HG03469 (cell line): ENCODE data around the gene SLC2A10.

ENCODE experiments used
- ATAC-seq: cut with Tn5 transposase; IDR thresholded peaks from one replicate; pipeline ENCODE4 v1.9.1; 2021; ENCODE audit warnings: mild to moderate bottlenecking, moderate library complexity, moderate number of reproducible peaks; ENCODE audit not compliant: unreplicated experiment

The SLC2A10 gene

DNA sequence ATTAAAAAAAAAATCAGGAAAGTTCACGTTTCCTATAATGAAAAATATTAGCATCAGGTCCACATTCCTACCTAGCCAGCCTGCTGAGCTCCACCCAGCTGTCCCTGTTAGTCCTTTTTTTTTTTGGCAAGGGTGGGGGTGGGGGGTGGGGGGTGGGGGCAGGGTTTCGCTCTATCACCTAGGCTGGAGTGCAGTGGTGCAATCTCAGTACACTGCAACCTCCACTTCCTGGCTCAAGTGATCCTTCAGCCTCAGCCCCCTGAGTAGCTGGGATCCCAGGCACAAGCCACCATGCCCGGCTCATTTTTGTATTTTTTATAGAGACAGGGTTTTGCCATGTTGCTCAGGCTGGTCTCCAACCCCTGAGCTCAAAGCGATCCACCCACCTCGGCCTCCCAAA, 7.5 kb upstream of the SLC2A10 start:
- ATAC-seq: no peak

DNA sequence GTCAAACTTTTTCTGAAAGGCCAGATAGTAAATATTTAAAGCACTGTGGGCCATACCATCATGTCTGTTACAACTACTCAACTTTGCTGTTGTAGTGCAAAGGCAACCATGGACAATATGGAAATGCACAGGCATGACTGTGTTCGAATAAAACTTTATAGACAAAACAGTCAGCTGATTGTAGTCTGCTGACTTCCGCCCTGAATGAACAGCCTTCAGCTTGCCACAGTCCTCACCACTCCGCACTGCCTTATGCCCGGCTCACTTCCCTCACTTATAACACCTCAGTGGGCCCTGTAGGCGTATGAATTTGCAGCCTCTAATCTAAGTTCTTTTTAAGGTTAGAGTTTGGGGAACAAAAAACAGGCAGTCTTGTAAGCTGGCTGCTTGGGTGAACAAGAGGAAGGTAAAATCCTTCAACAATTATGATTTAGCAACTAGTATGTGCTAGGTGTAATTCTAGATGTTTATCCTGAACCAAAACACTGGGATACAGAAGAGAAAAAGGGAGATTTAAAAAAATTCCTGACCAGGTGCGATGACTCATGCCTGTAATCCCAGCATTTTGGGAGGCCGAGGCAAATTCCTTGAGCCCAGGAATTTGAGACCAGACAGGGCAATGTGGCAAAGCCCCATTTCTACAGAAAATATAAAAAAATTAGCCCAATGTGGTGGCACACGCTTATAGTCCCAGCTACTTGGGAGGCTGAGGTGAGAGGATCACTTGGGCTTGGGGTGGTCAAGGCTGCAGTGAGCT, 6.8 kb upstream of the SLC2A10 start:
- ATAC-seq: no peak

DNA sequence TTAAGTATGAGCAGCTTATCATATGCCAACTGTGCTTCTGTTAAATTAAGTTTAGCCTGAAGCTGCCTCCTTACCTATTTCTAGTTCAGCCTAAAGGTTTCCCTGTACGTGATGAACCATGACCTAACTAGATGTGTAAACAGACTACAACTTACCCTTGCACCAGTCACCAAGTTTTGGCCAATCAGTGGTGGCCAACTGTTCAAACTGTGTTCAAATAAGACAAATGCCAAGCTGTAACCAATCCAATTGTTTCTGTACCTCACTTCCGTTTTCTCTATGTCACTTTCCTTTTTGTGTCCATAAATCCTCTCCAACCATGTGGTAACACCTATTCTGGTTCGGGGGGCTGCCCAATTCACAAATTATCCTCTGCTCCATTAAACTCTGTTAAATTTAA, 6.0 kb upstream of the SLC2A10 start:
- ATAC-seq: no peak

DNA sequence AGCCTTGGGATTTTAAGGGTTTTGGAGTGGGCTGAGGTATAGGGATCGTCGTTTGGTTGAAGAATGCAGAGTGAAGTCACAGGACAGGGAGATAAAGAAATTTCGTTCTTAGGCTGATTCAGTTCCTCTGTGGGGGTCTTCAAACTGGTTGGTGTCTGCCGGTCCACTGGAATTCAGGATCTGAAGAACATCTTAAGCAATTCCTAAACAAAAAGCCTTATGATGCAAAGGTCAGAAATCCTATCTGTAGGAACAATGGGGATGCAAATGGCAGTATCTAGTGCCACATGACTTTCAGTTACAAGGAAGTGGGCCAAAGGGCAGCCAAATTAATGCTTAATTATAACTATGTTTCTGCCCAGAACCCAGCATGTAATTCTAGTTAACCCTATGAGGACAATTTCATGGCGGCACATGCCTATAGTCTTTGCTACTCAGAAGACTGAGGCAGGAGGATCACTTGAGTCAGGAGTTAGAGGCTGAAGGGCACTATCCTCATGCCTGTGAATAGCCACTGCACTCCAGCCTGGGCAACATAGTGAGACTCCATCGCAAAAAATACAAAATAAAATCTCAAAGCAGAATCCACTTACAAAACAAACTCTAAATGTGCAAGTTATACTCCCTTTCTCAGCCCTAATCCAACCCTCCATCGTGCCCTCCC, 4.6 kb upstream of the SLC2A10 start:
- ATAC-seq: no peak

DNA sequence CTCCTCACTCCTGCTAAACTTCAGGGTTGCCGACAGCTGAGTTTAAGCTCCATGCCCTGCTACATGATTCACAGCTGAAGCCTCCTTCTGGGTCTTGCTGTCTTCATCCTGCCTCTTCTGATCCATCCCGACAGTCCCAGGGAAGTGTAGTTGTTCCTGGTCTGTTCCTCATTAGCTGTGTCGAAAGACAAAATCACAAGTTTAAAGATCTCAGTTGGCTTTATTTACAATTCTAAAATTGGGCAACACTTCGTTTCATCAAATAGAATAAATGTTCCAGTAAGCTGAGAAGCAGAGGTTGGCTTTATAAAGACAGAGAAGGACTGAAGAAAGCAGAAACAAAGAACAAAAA, 4.1 kb upstream of the SLC2A10 start:
- ATAC-seq: no peak

DNA sequence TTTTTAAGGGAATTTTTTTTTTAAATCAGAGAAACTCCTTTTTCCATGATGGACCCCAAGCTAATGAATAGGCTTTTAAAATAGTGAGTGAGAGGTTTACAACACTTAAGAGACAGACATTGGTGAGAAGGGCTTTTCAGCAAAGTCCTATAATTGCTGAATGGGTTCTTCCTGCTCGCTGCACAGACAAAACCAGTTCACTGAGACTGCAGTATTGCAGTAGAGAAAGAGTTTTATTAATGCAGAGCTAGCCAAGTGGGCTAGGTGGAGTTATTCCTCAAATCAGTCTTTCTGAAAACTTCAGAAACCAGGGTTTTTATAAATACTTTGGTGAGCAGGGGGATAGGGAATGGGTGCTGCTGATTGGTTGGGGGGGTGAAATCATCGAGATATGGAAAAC, 3.2 kb upstream of the SLC2A10 start:
- ATAC-seq: no peak

DNA sequence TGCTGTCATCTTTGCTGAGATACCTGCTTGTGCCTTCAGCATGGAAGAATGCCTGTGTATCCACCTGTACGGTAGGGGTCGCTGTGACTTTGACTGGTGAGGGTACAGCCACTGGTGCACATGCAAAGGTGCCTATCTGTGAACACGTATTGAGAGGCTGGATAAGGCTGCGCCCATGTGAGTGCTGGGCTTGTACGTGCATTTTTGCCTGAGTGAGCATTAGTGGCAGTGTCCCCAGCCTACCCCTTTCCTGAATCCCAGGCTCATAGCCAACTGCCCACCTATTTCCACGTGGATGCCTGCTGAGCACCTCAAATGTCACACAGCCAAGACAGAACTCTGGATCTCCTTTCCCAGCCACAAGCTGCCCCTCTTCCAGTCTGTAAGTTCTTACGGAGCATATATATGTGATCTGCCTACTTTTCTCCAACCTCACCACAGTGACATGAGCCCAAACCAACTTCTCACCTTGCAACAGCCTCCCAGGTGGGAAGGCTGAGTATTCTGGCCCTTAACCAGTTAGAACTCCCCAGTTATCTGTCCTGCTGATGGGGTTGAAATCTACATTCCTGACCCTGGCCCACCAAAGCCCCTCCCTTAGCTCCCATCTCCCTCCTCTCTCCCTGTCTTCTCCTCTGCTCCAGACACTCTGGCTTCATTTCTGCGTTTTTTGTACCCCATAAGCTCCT, 1.1 kb upstream of the SLC2A10 start:
- ATAC-seq: no peak

DNA sequence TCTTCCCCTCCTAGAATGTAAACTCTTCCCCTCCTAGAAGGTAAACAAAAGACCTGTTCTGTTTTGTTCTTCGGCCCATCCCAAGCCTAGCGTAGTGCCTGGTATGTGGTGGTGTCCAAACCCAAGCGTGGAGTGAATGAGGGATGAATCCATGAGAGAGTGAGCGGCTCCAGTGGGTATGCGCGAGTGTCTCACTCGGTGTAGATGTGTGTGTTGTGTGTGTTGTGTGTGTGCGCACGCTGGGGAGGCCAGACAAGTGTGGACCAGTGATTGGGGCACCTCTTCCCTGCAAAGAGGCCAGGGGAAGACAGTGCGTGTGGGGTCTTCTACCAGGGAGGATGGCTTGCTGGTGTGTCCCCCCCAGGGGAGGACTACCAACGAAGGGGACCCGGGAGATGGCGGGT, 392 bp upstream of the SLC2A10 start:
- ATAC-seq: no peak

DNA sequence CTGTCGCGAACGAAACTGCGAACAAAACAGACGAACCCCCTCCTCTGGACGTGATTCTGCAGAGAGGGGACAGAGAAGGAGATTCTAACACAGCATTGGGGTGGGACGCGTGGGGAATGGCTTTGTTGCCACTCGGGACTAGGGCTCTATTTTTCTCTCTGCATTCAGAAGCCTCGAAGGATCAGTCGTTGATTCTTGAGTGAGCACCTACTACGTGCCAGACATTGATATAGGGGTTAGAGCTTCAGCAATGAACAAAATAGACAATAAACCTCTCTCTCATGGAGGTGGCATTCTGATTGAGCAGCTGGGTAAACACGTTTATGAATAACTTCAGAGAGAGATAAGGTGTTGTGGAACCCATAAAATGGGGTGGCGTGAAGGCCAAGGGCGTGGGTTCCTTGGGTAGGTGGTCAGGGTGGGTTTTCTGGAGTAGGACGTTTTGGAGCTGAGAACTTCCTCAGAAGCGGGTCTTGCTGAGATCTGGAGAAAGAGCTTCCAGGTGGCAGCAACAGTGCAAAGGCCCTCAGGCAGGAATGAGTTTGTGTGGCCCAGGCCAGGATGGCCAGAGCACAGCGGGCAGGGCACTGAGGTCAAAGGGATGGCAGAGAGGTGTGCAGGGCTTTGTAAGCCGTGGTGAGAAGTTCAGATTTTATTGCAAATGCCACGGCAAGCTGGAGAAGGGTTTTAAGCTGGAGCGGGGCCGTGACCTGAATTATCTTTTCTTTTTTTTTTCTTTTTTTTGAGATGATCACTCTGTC, 884 bp downstream of the SLC2A10 start:
- ATAC-seq: no peak

DNA sequence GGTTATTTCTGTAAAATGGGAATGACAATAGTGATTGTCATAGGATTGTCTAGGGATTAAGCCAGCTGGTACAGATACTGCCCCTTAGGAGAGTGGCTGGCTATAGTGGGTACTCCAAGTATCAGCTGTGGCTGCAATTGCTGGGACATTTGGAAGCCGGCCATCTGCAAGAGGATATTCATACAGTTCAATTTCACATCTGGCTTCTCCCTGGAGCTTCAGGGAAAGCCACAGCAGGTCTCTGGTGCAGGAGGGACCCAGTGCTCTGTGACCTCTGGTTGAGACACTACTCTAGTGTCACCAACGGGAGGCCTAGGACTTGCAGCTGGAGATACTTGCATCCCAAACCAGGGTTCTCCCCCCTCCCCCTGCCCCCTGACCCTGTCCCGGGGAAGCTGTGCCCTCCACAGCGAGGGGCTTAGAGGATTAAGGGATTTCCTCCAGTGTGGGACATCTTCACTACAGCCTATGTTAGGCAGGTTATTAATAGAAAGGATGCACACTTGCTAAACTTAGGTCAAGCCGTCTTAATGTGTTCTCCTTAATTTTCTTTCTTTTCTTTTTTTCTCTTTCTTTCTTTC, 2.7 kb downstream of the SLC2A10 start:
- no peak for ATAC-seq

DNA sequence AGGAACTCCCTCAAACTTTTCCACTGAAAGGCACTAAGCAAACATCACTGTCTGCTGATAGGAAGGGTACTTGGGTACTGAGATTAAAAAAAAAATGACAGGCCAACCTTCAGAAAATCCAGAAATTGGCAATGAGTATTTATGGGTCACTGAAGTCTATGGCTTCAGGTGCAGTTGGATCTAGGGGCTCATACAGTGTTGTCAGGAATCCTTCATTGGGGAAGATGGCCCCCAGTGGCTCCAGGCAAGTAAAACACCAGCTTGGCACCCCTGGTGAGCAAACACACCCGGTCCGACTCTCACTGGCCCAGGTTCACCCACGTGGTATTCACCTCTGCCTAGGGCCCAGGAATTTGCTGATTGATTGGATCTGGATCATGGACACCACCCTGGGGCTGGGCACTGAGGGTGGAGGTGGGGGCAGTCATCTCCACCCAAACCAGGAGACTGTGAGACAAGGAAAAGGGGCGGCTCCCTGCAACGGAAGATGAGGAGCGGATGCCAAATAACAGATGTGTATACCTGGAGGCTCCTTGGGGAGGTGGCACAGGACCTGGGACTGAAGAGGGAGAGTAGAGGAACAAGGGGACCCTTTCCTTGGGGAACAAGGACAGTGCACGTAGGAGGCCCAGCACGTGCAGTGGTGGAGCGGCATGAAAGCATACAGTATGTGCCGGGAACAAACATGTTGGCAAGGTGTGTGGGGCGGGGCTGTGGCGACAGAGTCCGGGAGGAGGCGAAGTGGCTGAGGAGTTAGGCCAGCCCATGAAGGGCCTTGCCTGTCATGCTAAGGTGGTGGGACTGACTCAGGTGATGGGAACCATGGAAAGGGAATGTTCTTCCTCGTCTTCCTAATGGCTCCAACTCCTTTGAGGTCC, 4.7 kb downstream of the SLC2A10 start:
- ATAC-seq: no peak

DNA sequence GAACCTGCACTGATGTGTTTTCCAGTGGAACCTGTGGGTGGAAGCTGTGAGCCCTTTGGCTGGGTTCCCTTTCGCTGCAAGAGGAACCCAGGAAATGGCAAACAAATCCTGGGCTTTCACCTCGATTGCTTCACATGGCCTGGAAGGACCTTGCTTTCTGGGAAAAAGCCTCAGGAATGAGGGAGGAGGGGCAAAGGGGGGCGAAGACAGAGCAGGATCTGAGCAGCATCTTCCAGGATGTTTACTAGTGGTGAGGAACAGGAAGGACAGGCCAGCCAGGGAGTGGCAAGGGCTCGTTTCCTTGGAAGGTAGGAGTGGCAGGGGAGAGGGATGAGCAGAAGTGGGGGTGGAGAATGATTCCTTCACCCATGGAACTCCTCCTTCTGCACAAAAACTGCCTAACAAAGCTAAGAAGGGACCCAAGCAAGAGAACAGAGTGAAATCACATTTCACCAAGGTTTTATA, 5.9 kb downstream of the SLC2A10 start:
- no peak for ATAC-seq

DNA sequence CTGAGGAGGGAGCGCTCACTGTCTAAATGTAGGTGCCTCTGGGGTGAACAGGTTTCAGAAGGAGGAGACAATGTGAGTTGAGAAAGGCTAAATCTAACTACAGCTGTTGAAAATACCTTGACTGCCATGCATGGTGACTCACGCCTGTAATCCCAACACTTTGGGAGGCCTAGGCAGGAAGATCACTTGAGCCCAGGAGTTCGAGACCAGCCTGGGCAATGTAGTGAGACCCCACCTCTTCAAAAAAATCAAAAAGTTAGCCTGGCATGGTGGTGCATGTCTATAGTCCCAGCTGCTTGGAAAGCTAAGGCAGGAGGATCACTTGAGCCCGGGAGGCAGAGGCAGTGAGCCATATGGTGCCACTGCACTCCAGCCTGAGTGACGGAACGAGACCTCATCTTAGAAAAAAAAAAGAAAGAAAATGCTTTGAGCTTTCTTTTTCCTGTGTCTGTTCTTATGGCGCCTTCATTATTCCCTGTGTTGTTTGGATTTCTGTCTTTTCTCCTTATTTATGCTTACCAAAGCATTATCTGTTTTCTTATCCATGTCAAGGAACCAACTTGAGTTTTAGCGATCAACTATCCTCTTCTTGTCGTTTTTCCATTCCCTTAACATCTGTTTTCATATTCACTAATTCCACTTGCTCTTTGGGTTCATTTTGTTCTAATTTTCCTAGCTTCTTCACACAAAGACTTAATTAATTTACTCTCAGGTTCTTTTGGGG, 8.5 kb downstream of the SLC2A10 start:
- ATAC-seq: no peak

DNA sequence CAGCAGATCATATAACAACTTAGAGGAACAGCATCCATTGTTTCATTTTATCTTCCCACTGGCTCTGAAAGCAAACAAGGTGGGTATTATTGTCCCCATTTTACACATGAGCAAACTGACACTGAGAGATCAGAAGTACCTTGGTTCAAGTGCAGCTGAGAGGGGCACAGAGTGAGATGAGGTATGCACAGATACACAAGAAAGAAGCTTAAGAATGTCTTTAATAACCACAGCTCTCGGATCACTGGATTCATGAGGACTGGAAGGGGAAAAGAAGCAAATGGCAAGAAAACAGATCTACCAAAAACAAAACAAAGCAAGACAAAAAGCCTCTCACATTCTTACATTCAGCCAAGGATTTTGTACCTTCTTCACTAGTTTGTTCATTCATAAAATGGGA, 10.6 kb downstream of the SLC2A10 start:
- no peak for ATAC-seq

DNA sequence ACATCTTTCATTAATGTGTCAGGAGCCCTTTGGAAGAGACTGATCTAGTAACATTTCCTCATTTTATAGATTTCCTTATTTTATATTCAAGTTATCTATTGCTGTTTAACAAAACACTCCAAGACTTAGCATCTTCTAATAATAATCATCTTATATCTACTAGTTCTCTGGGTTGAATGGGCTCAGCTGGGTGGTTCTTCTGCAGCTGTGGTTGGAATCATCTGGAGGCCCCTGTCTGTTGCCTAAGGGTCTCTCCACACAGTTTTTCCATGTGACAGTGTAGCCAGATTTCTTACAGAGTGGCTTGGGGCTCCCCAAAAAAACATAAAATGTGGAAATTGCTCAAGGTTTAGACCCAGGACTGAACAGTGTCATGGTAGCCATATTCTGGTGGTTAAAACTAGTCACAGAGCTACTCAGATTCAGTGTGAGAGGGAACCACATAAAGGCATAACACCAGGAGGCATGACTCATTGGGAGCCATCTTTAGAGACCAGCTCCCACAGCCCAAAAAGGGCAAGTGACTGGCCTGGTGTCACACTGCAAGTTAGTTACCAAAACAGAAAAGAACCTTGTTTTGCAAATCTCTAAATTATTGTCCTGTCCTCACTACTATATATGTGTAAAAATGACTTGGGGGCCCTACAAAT, 11.5 kb downstream of the SLC2A10 start:
- ATAC-seq: no peak

DNA sequence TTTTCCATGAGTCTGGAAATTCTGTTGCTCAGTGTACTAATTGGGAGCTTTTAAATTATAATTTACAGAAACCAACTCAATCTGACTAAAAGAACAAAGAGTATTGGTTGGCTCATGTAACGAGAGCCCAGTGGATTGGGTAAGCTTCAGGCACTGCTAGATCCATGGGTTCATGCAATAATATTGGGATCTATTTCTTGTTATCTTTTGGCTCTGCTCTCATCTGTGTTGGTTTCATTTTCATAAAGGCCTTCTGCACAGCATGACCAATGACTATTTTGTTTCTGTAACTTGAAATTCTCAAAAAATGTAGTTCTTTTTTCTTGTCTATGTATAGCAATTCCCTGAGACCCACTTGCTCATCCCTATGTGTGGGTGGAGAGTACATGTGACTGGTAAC, 12.0 kb downstream of the SLC2A10 start:
- no peak for ATAC-seq

DNA sequence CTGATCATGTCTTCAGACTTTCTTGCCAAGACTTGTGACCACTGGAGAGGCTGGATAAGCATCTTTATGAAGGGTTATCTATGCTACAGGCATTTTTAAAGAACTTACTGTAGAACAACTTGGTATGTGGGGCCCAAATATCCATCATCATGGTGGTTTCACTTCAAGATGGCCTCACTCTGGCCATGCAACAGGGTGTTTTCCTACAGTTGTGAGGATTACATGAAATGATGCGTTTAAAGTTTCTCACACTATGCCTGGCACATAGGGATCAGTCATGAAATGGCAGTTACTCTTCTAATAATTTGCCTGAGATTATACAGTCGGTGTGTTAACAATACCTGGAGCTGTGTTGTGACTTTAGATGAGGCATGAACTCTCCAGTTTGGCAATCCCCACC, 13.0 kb downstream of the SLC2A10 start:
- no peak for ATAC-seq

DNA sequence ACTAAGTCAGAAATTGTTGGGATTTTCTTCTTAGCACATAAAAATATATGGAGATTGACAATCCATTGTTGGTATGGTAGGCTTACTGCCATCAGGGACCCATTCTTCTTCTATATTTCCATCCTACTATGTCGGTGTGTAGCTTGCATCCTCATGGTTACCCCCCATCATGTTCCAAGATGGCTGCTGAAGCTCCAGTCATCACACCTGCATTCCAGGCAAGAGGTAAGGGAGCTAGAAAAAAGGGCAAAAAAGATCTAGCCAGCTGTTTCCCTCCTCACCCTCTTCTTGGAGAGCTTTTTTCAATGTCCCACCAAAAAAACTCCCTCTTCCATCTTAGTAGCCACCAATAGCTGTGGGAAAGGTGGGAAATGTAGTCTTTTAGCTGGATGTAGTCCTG, 13.6 kb downstream of the SLC2A10 start:
- no peak for ATAC-seq
